RKO (cell line): ENCODE measurements around the gene RFNG.

Experiments used
- DNase-seq: peaks from one replicate; pipeline ENCODE4 v3.0.0-alpha.2; 2016; ENCODE audit warnings: low spot score

The RFNG gene

DNA sequence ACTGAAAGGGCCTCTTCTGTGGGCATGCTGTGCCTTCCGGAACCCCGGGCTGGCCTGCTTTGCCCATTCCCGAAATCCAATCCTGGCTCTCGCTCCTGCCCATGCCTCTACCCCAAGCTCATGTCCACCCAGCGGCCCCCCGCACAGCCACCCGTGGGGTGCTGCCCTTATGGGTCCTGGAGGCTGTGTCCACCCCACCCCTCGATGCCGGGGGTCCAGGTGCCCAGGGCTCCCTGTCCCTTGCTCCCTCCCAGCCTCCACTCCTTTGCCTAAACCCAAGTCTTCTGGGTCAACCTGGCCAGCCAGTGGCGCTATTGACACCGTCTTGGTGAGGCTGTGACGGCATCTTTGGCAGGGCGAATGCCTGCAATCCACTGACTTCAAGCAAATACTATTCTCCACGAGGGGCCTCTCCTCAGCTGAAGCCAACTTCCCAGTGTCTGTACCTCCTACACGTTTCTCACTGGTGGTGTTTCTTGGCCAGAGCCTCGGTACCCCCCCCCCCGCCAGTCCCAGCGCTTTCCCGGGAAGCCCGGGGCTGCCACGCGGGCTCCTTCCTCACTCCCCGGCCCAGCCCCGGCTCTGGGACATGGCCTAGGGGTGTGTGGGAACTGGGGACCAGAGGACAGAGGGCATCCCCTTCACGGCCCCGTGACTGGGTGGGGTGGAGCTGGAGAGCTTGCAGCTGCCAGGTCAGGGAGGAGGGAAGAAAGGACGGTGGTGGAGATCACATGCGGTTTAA, 26.2 kb upstream of the RFNG start:
- DNase-seq = no peak

DNA sequence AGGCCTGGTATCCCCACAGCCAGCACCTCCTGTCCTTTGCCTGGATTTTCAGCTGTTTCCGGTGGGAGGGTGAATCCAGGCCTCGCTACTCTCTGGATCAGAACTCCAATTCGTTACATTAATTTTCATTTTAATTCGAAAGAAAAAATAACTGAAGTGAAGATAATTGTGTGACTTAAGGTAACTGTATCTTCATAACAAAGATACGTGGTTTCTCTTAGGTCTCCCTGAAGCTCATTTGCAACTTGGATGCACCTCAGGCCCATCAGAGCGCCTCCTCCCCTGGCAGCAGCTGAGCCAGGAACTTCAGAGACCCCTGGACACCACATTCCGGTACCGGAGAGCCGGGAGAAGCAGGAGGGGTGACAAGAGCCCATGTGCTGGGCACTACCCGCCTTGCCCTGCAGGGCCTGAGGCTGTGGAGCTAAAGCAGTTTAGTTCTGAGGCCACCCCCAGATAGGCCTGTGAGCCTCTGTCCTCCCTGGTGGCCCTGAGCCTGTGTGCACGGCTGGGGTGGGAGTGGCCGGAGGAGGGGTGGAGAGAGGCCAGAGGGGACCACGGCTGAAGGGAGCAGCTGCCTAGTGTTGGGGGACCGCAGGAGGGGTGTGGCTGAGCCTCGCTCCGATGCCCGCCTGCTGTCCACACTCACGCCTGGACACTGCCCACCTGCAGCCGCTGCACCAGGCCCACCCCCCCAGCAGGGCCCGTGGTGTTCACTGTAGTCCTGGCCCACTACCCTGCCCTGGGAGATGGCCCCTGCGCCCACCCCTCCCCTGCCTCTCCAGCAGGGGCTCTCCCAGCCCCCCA, 25.4 kb upstream of the RFNG start:
- DNase-seq = peak; percentile 42

DNA sequence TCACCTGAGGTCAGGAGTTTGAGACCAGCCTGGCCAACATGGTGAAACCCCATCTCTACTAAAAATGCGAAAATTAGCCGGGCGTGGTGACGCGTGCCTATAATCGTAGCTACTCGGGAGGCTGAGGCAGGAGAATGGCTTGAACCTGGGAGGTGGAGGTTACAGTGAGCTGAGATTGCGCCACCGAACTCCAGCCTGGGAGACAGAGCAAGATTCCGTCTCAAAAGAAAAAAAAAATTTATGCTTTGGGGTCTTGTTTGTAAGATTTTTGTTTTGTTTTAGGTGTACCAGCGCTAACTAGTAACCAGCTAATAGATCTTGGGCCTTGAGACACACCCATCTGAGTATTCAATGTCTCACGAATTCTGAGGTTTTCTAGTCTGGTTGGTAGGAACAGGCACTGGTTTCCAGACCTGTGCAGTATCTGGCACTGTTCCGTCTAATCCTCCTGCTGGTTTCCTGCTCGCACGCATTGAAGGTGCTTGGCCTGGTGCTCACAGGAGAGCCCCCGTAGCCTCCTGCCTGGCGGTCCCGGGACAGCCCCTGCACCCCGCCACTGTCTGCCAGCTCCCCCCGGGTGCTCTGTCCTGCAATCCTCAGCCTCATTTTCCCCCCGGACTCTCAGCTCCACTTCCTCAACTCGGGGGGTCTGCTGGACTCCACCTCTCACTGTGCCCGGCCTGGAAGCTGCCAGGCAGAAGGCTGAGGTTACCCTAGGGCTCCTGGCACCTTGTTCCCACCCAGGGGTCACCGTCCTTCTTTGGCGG, 24.6 kb upstream of the RFNG start:
- DNase-seq = no peak

DNA sequence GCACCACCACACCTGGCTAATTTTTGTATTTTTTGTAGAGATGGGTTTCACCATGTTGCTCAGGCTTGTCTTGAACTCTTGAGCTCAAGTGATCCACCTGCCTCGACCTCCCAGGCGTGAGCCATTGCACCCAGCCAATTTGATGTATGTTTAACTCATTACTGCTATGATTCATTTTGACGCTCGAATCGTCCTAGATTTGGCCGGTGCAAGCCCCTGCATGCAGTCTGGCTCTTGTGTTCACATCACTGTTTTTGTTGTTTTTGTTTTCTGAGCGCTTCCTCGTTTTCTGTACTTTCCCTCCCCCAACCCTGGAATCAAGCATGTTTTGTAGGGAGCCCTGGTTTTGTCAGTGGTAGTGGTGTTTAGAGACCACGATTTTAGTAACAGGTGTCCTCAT, 21.8 kb upstream of the RFNG start:
- DNase-seq = no peak

DNA sequence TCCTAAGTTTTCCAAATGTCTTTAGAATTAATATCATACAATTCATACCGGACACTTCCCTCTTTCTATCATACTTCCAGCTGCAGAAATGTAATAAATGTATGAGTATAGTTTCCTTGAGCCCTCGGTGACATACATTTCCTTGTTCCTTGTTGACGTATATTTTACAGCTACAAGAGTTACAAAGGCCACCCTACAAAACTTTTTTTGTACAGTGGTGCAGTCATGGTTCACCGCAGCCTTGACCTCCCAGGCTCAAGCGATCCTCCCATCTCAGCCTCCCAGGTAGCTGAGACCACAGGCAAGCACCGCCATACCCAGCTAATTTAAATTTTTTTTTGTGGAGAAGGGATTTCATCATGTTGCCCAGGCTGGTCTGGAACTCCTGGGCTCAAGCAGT, 21.2 kb upstream of the RFNG start:
- no peak for DNase-seq

DNA sequence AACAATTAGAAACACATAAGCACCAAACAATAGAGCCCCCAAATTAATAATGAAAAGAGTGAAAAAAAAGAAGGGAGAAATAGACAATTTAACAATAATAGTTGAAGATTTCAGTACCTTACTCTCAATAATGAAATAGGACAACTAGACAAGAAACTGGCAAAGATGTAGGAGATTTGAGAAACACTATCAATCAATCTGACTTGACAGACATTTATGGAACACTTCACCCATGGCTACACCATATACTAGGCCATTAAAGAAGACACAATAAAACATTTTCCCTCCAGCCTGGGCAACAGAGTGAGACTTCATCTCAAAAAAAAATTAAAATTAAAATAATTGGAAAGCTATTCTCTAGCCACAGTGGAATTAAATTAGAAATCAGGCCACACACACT, 19.0 kb upstream of the RFNG start:
- no peak for DNase-seq

DNA sequence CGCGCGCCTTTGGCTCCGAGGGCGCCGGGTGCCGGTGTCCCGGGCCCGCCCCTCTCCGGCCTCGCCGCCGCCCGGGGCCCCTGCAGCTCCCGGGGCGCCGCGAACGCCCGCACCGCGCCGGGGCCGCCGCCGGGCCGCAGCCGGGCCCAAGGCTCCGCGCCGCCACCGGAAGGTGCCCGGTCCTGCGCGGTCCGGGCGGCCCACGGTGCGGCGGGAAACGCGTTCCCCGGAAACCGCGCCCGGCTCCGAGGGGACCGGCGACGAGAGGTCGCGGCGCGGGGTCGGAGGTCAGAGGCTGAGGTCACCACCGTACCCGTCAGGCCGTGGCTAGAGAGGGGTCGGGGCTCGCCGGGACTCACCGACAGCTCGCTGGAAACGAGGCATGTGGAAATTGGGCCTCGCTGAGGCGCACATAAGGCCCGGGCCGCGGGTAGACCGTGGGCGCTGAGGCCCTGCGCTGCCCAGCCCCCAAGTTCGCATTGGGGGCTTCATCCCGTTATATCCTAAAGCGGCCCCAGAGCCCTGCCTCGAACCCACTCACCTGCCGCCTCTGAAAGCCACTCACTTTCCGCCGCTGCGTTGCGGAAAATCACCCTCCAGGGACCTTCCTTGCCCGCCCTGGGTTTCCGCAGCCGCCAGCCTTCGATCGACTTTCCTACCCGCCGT, 14.2 kb upstream of the RFNG start, which contains the start of gene DUS1L:
DUS1L (minus strand) TSS at position 167 of the 666 bp plus-strand sequence. CDS start 745 bp downstream, outside the sequence.
- peak; percentile 67 for DNase-seq

DNA sequence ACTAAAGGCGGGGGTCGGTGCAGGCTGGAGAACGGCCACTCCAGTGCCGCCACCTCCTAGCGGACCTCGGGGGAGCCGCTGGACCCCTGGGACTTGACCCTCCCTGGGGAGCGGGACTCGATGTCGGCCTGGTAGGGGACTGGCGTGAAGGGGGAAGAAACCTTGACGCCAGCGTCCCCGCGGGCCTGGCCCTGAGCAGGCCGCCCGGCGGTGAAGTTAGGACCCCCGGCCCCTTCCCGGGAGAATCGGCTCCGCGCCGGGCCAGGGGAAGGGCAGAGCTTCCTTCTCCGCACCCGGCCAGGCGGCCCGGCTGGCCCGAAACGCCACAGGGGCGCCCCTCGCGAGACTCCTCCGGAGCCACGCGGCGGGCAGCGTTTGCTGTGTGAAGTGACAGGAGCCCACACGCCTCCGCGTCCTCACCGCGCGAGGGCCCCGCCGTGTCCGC, 13.6 kb upstream of the RFNG start:
- no peak for DNase-seq

DNA sequence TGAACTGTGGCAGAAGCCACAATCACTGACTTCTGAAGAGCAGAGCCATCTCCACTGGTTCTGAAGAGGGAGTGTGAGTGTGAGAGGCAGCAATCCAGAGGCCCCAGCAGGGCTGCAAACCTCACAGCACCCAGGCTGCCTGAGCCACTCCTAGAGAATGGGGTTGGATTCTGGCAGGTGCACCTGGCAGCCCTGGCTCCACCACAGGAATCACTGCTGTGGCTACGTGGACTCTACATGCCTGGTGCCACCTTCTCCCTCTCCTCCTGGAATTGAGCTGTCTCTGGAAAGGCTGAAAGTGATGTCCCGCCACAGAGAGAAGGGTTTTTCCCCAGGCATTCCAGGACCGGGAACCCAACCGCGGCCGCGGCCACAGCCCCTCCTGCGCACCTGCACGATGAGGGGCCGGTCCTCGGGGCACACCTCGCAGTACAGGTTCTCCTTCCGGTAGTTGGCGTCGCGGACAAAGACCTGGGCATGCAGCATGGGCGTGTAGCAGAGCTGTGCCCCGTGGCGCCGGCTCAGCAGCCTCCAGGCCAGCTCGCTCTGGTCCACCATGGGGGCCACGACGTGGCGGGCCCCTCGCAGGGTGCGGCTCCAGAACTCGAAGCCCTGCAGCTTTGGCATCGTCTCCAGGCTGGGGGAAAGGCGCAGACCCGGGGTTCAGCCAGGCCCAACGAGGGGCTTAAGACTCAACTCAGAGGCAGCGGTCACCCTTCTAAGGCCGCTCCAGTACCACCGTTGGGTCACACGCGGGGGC, 13.0 kb upstream of the RFNG start:
- no peak for DNase-seq

DNA sequence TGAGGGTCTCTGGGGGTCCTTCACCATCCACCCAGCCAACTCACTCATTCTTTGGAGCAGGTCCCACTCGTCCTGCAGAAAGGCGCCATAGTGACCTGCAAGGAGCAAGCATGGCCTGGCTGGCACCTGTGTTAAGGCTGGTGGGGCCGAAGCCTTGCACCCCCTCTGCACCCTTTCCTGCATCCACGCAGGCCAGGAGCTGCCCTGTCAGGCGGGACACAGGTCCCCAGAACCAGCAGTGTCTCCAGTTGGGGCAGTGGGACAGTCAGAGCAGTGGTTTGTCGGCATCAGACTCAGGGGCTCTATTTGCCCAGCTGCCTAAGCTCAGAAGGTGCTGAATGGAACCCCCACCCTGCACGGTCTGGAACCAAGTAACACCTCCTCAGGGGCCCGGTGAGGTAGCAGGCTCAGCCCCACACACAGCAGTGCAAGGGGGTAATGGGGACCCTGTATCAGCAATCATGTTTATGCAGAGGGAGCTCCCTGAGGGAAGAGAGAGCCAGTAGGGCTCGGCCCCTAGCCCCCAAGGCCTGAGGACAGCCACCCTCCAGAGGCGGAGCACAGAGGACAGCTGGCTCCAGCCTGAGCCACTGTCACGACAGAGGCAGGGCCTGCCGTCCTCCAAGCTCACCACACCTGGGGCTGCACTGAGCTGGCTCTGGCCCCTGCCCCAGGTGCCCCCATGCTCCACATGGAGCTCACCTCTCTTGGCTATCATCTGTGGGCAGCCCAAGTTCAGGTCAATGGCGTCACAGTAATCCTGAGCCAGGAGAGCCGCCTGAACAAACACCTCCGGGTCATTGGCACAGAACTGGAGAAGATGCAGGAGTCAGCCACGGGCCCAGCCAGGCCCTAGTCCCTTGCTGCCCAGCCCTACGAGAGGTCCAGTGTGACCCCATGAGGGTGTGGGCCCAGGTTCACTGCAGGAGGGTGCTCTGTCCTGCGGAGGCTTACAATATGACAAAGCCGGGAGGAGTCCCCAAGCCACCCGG, 12.1 kb upstream of the RFNG start:
- DNase-seq = no peak

DNA sequence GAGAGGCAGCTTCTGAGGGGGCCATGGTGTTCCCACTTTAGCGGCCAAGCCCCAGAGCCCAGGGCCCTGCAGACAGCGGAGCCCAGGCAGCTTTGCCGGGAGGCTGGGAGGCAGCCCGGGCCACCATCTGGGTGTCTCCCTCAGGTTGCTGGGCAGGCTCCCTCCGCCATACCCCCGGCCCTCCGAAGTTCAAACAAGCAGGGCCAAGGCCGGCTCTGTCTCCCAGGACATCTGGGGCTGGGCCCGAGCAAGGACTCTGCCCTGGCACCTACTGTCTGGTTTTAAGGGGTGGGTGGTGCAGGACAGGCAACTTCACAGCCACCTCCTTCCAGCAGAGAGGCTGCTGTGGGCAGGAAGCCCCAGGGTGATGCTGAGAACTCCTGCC, 11.4 kb upstream of the RFNG start:
- no peak for DNase-seq

DNA sequence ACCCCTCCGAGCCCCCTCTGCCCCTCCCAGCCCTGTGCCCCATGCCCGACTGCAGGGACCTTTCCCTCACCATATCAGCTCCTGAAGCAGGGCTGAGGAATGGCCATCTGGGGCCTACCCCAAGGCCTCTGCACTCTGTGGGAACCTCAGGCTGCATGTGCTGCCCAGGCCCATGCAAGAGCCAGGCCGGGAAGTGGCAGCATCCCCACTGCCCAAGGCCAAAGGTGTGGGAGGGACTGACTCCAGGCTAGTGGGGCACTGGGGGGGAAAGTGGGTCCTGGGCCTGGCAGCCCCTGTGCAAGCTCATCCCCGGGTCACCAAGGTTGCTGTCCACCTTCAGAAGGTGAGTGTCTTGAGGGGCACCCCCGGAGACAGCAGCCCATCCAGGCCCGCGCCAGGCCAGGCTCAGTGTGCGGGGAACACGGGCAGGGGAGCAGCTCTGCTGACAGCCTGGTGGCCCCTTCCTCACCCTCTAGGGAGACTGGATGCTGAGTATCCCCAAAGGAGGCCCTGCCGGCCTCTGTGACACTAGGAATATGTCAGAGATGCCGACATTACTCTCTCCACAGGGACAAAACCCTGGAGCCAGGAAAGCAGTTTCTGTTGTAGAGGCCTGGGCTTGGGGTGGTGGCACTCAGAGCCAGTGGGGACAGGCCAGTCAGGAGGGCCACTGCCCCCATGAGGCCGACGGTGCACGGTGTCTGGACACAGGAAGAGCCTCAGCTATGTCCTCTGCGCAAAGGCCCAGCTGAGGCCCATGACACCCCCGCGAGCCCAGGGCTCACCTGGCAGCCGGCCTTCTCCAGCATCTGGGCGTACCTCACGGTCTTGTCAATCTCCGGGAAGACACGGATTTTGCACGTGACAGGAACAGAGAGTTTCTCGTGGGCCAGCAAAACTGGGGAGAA, 10.7 kb upstream of the RFNG start:
- no peak for DNase-seq

DNA sequence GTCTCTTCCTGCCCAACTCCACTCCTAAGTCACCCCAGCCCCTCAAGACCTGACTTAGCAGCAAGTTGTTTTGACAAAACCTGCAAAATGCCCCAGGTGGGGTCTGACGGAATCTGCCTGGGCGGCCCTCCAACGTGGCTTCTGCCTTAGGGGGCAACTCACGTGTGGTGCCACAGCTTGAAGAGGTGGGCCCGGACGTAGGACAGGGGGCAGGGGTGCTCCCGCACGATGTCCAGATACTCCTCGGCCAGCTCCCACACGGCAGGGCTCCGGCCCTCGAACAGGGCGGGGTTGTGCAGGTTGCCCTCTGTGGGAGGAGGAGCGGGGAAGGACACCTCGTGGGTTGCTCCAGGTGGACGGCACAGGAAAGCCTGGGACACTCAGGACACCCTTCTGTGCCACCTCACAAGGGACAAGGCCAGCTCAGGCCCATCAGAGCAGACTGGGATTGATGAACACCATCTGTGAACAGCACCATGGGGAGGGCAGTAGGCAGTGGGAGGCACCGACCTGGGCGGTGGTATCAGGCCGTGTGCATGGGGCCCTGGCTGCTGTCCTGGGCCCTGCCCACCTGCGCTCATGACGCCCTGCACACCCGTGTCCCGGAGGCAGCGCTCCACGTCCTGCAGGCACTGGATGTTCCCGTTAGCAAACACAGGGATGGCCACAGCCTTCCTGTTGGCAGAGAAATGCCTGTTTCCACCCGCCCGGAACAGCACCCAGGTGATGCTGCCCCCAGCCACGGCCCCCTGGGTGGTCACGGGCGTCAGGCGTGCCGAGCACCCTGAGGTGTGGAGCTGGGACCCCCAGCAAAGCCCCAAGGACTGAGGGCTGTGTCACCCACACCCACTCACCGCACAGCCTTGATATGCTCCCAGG, 9.7 kb upstream of the RFNG start:
- no peak for DNase-seq

DNA sequence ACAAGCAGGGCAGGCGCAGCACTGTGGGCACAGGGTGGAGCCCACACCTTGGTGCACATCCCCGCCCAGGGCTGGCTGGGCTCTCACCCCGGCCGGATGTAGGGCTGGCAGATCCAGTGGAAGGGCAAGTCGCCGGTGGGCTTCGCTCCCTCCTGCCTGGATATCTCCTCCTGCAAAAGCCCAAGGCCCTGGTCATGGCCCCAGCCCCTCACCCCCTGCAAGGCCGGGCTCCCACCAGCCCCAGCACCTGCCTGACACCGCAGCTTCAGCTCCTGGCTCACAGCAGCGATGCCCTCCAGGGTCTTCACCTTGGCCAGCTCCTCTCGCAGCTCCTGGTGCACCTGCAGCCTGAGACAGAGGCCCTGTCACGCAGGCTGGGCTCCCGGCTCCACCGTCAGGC, 9.0 kb upstream of the RFNG start:
- no peak for DNase-seq

DNA sequence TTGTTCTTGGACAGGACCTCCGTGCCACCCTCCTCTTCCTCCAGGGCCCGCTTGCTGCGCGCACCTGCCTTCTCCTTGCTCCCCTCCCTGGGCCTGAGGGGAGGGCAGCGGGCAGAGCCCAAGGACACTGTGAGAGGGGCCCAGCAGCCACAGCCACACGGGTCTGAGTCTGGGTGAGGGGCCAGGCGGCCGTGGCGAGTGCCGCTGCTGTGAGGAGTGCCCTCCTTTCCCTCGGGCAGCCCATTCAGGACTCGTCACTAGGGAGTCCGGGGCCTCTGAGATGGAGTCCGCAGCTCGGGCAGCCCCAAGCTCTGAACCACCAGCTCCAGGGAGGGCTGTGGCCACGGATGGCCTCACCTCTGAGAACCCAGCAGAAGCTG, 8.4 kb upstream of the RFNG start:
- no peak for DNase-seq

DNA sequence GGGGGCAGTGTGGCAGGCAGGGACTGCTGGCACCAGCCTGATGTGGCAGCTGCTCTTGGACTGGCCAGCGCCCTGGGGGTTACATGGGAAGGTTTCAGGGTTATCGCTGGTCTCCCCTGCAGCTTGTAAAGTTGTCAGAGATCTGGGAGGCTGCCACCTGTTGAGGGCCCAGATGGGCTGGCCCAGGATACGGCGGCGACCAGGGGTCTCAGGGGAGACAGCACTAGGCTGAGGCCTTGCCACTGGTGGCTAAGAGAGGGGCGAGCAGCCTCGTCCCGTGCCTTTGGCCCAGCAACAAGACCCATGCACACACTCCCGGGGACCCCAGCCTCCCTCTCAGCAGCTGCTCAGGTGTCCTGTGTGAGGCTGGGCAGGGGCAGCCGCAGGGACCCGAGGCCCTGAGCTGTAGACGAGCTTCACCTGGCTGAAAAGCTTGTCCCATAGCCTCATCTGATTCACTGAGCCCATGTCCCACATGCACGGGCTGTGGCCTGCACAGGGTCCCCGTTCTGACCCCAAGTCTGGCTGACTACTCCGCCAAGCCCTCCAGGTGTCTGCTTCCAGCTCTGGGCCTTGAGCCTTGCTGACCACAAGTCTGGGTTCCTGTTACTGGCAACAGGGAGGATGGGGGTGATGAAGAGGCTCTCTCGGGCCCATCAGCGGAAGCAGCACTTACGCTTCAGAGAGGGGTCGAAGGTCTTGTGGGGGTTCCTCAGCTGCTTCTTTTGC, 7.8 kb upstream of the RFNG start:
- DNase-seq = no peak

DNA sequence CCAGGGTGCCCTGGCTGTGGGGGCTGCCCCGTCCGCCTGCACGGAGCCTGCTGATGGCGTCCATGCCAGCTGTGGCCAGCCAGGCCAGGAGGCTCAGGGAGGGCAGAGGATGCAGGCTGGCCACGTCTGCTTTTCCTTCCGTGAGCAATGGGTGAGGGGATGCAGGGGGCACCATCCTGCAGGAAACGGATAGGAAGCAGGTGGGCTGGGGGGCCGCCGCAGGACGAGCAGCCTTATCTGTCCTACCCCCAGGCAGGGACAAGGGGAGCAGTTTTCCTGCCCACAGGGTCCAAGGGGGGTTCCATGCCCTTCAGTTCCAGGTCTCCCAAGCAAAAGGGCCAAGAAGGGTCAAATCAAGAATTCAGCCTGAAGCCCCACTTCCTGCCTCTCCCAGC, 7.2 kb upstream of the RFNG start:
- DNase-seq = no peak
